Muscle of arm (tissue), 12 donors: Measurements from ENCODE around the gene PAPOLA. TPM values are rescaled to one million over a fixed set of nuclear protein-coding genes. Genes with fewer than 3 reads are reported as not detected.

Experiments
- polyA plus RNA-seq, 12 donors: library from polyadenylated mRNA; unstranded; fragments of 120-200 nt; gene quantifications; one replicate each; pipeline ENCODE4 v1.2.1, GENCODE V29; 2013; ENCODE audit not compliant: insufficient read length in 12 of 12

Gene PAPOLA
- polyA plus RNA-seq, 12 donors: 89.8 to 160 (median 128) TPM; not detected in 1

Other genes with a start within 250 kb of the PAPOLA start
- gene BDKRB1, start 246.2 kb upstream of the PAPOLA start, polyA plus RNA-seq: 1 to 10 TPM in 2 of 12 donors, under 1 TPM in 8, not detected in 2; 0.28 to 1.2 (median 0.71) TPM
- 10 to 100 TPM in 11 of 12 donors, not detected in 1; 11.8 to 24.1 (median 16.0) TPM for gene ATG2B, start 139.0 kb upstream of the PAPOLA start, polyA plus RNA-seq
- 10 to 100 TPM in 10 of 12 donors, 1 to 10 TPM in 1, not detected in 1; 9.2 to 22.4 (median 14.4) TPM for gene GSKIP, start 138.9 kb upstream of the PAPOLA start, polyA plus RNA-seq
- gene AK7, start 110.3 kb upstream of the PAPOLA start, polyA plus RNA-seq: under 1 TPM in 10 of 12 donors, not detected in 2; 0.22 to 0.91 (median 0.32) TPM